22Rv1 (cell line): ENCODE results near the gene MGAT3.

Source experiments
- CTCF ChIP-seq: fragments of 450-650 bp; IDR thresholded peaks from 2 replicates; pipeline ENCODE4 v1.5.1; 2017; ENCODE audit warnings: mild to moderate bottlenecking
- ZFX ChIP-seq: fragments of 450-650 bp; IDR thresholded peaks from 2 replicates; pipeline ENCODE4 v1.6.1; 2017; ENCODE audit warnings: antibody characterized with exemption, borderline replicate concordance

DNA sequence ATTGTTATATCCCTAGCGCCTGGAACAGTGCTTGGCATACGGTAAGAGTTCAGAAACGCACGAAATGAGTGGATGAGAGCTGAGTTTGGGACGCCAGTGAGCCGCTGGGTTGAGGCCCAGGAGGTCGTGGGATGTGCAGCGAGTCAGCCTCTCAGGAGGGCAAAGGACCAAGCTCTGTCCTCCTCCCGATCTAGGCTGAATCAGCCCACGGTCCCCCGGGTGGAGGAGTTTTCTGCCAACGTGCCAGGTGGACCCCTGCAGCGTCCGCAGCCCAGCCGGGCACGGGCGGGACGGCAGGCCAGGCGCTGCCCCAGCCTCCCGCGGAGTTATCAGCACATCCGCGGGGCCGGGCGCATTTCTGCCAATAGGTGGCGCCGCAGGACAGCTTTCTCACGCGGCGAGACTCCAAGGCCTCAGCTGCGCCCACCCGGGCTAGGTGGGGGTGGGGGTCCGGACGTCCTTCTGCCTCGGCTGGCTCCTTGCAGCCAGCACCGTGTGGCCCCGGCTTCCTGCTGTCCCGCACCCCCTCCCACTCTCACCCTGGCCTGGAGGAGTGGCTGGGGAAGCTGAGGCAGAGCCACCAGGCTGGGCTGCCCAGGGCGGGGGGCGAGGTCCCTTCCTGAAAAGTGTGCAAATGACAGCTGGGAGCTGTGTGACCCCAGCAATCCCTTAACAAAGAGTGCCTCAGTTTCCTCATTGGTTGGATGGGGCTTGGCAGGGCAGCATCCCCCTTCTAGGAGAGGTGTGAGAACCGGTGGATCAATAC is 78.0 kb downstream of the MGAT3 start:
- peak; percentile 95 for TF ChIP-seq CTCF
- no peak for TF ChIP-seq ZFX
